K562 (cell line): Measurements from ENCODE around the gene LDHAL6A. TPM values are rescaled to one million over a fixed set of nuclear protein-coding genes. Genes with fewer than 3 reads are reported as not detected.
A peak's percentile ranks its signal among the peaks of the same experiment; 100 is the strongest.

Experiments
- ATF7 ChIP-seq: fragments of 450-650 bp; IDR thresholded peaks from 2 replicates; pipeline ENCODE4 v1.7.1; 2014; ENCODE audit warnings: mild to moderate bottlenecking, moderate library complexity
- BCOR ChIP-seq: fragments of 450-650 bp; IDR thresholded peaks from 2 replicates; pipeline ENCODE4 v1.6.1; 2016
- CAMTA2 ChIP-seq: fragments of 250-450 bp; sonication (Bioruptor Pico); conservative IDR thresholded peaks from 2 replicates; pipeline ENCODE4 v1.5.1; 2022
- CBX8 ChIP-seq: fragments of 200-600 bp; sonication (generic); IDR thresholded peaks from 2 replicates; pipeline ENCODE4 v1.6.1; 2012; ENCODE audit warnings: borderline replicate concordance, mixed run types, low read depth, mild to moderate bottlenecking, moderate library complexity, mixed read lengths, low read length, control low read depth, inconsistent platforms; ENCODE audit not compliant: poor library complexity, severe bottlenecking; ENCODE audit errors: extremely low read depth
- CXXC5 ChIP-seq: fragments of 250-450 bp; sonication (Bioruptor Pico); IDR thresholded peaks from 2 replicates; pipeline ENCODE4 v1.8.0; 2022; ENCODE audit warnings: inconsistent platforms, mild to moderate bottlenecking, moderate library complexity
- ESRRB ChIP-seq: fragments of 250-450 bp; sonication (Bioruptor Pico); IDR thresholded peaks from 2 replicates; pipeline ENCODE4 v1.5.0; 2020; ENCODE audit warnings: mild to moderate bottlenecking, moderate library complexity, borderline replicate concordance
- ETV1 ChIP-seq: fragments of 450-650 bp; conservative IDR thresholded peaks from 2 replicates; pipeline ENCODE4 v1.6.1; 2016; ENCODE audit warnings: missing genetic modification characterization, control low read depth, low read depth, missing compliant biosample characterization
- ETV5 ChIP-seq: sonication (generic); formaldehyde crosslinking; IDR thresholded peaks from 2 replicates; pipeline ENCODE4 v1.4.0; 2020; ENCODE audit warnings: low read depth, mild to moderate bottlenecking, missing genetic modification reagents
- GABPA ChIP-seq: fragments of 200-800 bp; sonication (Bioruptor generic); conservative IDR thresholded peaks from 2 replicates; pipeline ENCODE4 v1.6.1; 2016; ENCODE audit warnings: low read depth, missing genetic modification characterization, missing compliant biosample characterization
- GABPB1 ChIP-seq: sonication (generic); formaldehyde crosslinking; IDR thresholded peaks from 2 replicates; pipeline ENCODE4 v1.8.0; 2022; ENCODE audit warnings: mild to moderate bottlenecking, missing genetic modification reagents
- HMGN3 ChIP-seq: IDR thresholded peaks from 2 replicates; pipeline ENCODE4 v1.6.1; 2011; ENCODE audit warnings: borderline replicate concordance, low read depth, mild to moderate bottlenecking, mixed read lengths, low read length; ENCODE audit not compliant: insufficient read length; ENCODE audit errors: extremely low read depth
- MYNN ChIP-seq, 2 experiments: sonication (generic); formaldehyde crosslinking in 1 of 2; IDR thresholded peaks; 2 replicates each; pipeline versions ENCODE4 v1.5.0 to v1.6.1; 2016 to 2020; ENCODE audit warnings: antibody characterized with exemption in 1 of 2, missing genetic modification reagents in 1 of 2
- PURB ChIP-seq: sonication (generic); formaldehyde crosslinking; IDR thresholded peaks from 2 replicates; pipeline ENCODE4 v1.9.0; 2021; ENCODE audit warnings: low read depth, mild to moderate bottlenecking, missing genetic modification reagents
- RBM17 ChIP-seq: fragments of 200-400 bp; formaldehyde crosslinking; IDR thresholded peaks from 2 replicates; pipeline ENCODE4 v1.6.1; 2017; ENCODE audit warnings: low read depth, mild to moderate bottlenecking, low read length, borderline replicate concordance
- SNIP1 ChIP-seq: fragments of 450-650 bp; IDR thresholded peaks from 2 replicates; pipeline ENCODE4 v1.7.1; 2017; ENCODE audit warnings: low read depth, mild to moderate bottlenecking
- ZNF224 ChIP-seq: sonication (generic); formaldehyde crosslinking; IDR thresholded peaks from 2 replicates; pipeline ENCODE4 v1.8.0; 2022; ENCODE audit warnings: mild to moderate bottlenecking, missing genetic modification reagents
- ZNF232 ChIP-seq: sonication (generic); formaldehyde crosslinking; IDR thresholded peaks from 2 replicates; pipeline ENCODE4 v1.8.0; 2022; ENCODE audit warnings: mild to moderate bottlenecking, missing genetic modification reagents
- ZNF280A ChIP-seq: fragments of 450-650 bp; IDR thresholded peaks from 2 replicates; pipeline ENCODE4 v1.6.1; 2018; ENCODE audit warnings: mild to moderate bottlenecking, low read depth; ENCODE audit not compliant: partially characterized antibody
- ZNF707 ChIP-seq: fragments of 250-450 bp; sonication (Bioruptor Pico); conservative IDR thresholded peaks from 2 replicates; pipeline ENCODE4 v1.8.0; 2022; ENCODE audit warnings: inconsistent platforms, mild to moderate bottlenecking, moderate library complexity
- polyA plus RNA-seq, 8 experiments: library from polyadenylated mRNA; depleted of rRNA in 4 of 8; stranded (reverse) in 5 of 8; unstranded in 3 of 8; fragments of >200 nt; fragmentation: Nextera tagmentation in 2 of 8; fragmentation: Illumina TruSeq in 1 of 8; extraction: Ambion mirVana in 2 of 8; extraction: Trizol in 1 of 8; gene quantifications; 2 replicates each; pipeline versions ENCODE4 v1.2.1 to v1.2.3, GENCODE V29; 2011 to 2014; ENCODE audit warnings: inconsistent platforms in 1 of 8, missing spikeins in 1 of 8
- total RNA-seq, 7 experiments: library from RNA; depleted of rRNA in 6 of 7; stranded (reverse); fragments of >200 nt in 6 of 7; fragmentation: Illumina TruSeq in 2 of 7; extraction: Trizol in 2 of 7; gene quantifications; 2 replicates each; pipeline versions ENCODE4 v1.2.1 to v1.2.3, GENCODE V29; 2011 to 2021; ENCODE audit warnings: low replicate concordance in 1 of 7
- TF ChIP-seq, protein P1 (sequence below): fragments of 450-650 bp; formaldehyde crosslinking; IDR thresholded peaks from 2 replicates; pipeline ENCODE4 v1.4.0; 2020; ENCODE audit warnings: mild to moderate bottlenecking, moderate library complexity
- TF ChIP-seq, protein P2 (sequence below): sonication (generic); formaldehyde crosslinking; IDR thresholded peaks from 2 replicates; pipeline ENCODE4 v1.5.0; 2020; ENCODE audit warnings: missing genetic modification reagents
- TF ChIP-seq, protein P3 (sequence below): fragments of 450-650 bp; formaldehyde crosslinking; IDR thresholded peaks from 2 replicates; pipeline ENCODE4 v1.4.0; 2022; ENCODE audit warnings: missing genetic modification characterization

The LDHAL6A gene
- total and polyA plus RNA-seq, 9 of the 15 experiments (the other 6 are each of a cell fraction or from before 2014, with no cell fraction given): 0.04 TPM; not detected in 8

DNA sequence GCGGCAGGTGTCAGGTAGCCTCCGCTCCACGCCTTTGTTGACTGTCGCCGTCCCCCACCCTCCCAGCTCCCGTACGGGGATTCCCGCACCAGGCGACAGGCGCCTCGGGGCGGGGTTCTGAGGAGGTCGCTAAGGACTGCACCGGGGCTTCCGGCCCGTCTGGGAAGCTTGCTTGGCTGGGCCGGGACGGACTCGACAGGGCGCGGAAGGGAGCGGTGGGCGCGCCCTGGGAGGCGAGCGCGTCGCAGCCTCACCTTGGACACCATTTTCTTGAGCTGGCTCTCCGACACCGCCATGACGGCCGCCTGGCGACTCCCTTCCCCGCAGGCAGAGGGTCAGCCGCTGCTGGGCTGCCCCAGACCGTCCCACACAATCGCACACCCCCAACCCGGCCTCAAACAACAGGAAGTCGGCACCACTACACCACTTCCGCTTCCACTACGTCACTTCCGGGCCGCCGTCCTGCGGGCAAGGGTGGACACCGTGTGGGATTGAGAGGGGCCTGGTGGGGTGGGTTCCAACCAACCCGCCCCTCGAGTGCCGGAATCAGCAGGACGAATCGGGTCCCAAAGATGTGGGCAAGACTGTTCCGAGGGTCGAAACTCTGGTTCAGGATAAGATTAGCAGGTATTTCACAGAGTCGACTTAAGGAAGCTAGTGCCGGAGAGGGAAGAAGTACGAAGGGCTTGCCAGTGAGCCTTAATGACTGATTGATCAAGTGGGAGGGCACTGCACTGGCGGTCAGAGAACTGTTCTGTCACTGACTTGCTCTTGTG, 71.1 kb downstream of the LDHAL6A start, which contains the start of gene TSG101 (continued):
- 0 out of 2 replicates have a peak, but pooled peaks have one; percentile 21 for TF ChIP-seq CAMTA2 (CRISPR knock-in tag)
- no peak for TF ChIP-seq CBX8
- no peak for TF ChIP-seq ZNF280A
- no peak for TF ChIP-seq ESRRB (CRISPR knock-in tag)
- peak; percentile 93 for TF ChIP-seq ETV1 (tag)
- TF ChIP-seq ZNF707: no peak
- peak; percentile 99 for TF ChIP-seq GABPA (tag)
- 0 out of 2 replicates have a peak, but pooled peaks have one; percentile 30 for TF ChIP-seq BCOR
- no peak for TF ChIP-seq MYNN (IDR thresholded peaks at IDR 0.05)
- TF ChIP-seq MYNN (CRISPR knock-in tag; IDR thresholded peaks at IDR 0.05): no peak
- TF ChIP-seq ZNF232 (CRISPR knock-in tag): peak; percentile 72; the same call in 1 of the 2 replicates
- no peak for TF ChIP-seq SNIP1
- TF ChIP-seq, protein P1, sequence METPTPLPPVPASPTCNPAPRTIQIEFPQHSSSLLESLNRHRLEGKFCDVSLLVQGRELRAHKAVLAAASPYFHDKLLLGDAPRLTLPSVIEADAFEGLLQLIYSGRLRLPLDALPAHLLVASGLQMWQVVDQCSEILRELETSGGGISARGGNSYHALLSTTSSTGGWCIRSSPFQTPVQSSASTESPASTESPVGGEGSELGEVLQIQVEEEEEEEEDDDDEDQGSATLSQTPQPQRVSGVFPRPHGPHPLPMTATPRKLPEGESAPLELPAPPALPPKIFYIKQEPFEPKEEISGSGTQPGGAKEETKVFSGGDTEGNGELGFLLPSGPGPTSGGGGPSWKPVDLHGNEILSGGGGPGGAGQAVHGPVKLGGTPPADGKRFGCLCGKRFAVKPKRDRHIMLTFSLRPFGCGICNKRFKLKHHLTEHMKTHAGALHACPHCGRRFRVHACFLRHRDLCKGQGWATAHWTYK (CRISPR knock-in tag): 0 out of 2 replicates have a peak, but pooled peaks have one; percentile 44
- no peak for TF ChIP-seq PURB (CRISPR knock-in tag)
- TF ChIP-seq, protein P2, sequence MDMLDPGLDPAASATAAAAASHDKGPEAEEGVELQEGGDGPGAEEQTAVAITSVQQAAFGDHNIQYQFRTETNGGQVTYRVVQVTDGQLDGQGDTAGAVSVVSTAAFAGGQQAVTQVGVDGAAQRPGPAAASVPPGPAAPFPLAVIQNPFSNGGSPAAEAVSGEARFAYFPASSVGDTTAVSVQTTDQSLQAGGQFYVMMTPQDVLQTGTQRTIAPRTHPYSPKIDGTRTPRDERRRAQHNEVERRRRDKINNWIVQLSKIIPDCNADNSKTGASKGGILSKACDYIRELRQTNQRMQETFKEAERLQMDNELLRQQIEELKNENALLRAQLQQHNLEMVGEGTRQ (CRISPR knock-in tag): no peak
- no peak for TF ChIP-seq ZNF224
- TF ChIP-seq ATF7: peak; percentile 91
- peak; percentile 92 for TF ChIP-seq ETV5 (CRISPR knock-in tag)
- TF ChIP-seq, protein P3, sequence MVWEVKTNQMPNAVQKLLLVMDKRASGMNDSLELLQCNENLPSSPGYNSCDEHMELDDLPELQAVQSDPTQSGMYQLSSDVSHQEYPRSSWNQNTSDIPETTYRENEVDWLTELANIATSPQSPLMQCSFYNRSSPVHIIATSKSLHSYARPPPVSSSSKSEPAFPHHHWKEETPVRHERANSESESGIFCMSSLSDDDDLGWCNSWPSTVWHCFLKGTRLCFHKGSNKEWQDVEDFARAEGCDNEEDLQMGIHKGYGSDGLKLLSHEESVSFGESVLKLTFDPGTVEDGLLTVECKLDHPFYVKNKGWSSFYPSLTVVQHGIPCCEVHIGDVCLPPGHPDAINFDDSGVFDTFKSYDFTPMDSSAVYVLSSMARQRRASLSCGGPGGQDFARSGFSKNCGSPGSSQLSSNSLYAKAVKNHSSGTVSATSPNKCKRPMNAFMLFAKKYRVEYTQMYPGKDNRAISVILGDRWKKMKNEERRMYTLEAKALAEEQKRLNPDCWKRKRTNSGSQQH: no peak
- peak; percentile 90 for TF ChIP-seq HMGN3
- TF ChIP-seq CXXC5 (CRISPR knock-in tag): peak; percentile 70
- TF ChIP-seq RBM17: no peak
- TF ChIP-seq GABPB1 (CRISPR knock-in tag): peak; percentile 97
